OCI-LY3 (cell line): ENCODE data around the gene TRMT61A.

Experiments used
- H2AFZ ChIP-seq: fragments of 200-600, 300-600 bp; shearing (Covaris generic); 2 replicates; pipeline ENCODE4 v1.6.0; 2014; ENCODE audit warnings: antibody characterized with exemption, low read depth, low read length
- H3K27ac ChIP-seq: fragments of 200-600, 300-600 bp; sonication (generic); 2 replicates; pipeline ENCODE4 v1.5.1; 2014; ENCODE audit warnings: mild to moderate bottlenecking, low read length, moderate library complexity, mixed read lengths
- H3K27me3 ChIP-seq: fragments of 200-600, 300-600 bp; sonication (generic); 2 replicates; pipeline ENCODE4 v1.6.1; 2014; ENCODE audit warnings: low read depth, low read length, mixed read lengths
- H3K36me3 ChIP-seq: fragments of 200-600, 300-600 bp; sonication (generic); replicated peaks from 2 replicates; pipeline ENCODE3; 2014; ENCODE audit warnings: low read depth, low read length, mixed read lengths
- H3K4me1 ChIP-seq: fragments of 300-600, 200-600 bp; sonication (generic); 2 replicates; pipeline ENCODE4 v1.6.1; 2014; ENCODE audit warnings: low read length, mixed read lengths
- H3K4me2 ChIP-seq: fragments of 200-600, 300-600 bp; sonication (generic); 2 replicates; pipeline ENCODE4 v1.6.1; 2014; ENCODE audit warnings: low read length, mixed read lengths
- H3K4me3 ChIP-seq: fragments of 300-600, 200-600 bp; sonication (generic); 2 replicates; pipeline ENCODE4 v1.5.1; 2014; ENCODE audit warnings: antibody characterized with exemption, mild to moderate bottlenecking, low read length, moderate library complexity
- H3K79me2 ChIP-seq: fragments of 300-600, 200-600 bp; shearing (Covaris generic); 2 replicates; pipeline ENCODE4 v1.6.1; 2014; ENCODE audit warnings: mild to moderate bottlenecking, low read length, mixed read lengths
- H3K9ac ChIP-seq: fragments of 300-600, 200-600 bp; shearing (Covaris generic); 2 replicates; pipeline ENCODE4 v1.6.0; 2014; ENCODE audit warnings: mild to moderate bottlenecking, low read length, moderate library complexity
- H3K9me3 ChIP-seq: fragments of 200-600, 300-600 bp; shearing (Covaris generic); 2 replicates; pipeline ENCODE4 v1.6.1; 2014; ENCODE audit warnings: low read length, mixed read lengths; ENCODE audit not compliant: insufficient read depth
- H4K20me1 ChIP-seq: fragments of 200-600, 300-600 bp; sonication (generic); 2 replicates; pipeline ENCODE4 v1.6.1; 2016; ENCODE audit warnings: low read length, mixed read lengths; ENCODE audit not compliant: insufficient read depth
- EZH2phosphoT487 ChIP-seq: fragments of 200-600 bp; shearing (Covaris generic); IDR thresholded peaks from 2 replicates; pipeline ENCODE4 v1.6.1; 2018; ENCODE audit warnings: antibody characterized with exemption, mixed run types, low read depth
- TF ChIP-seq, protein P1 (sequence below): fragments of 200-600, 300-600 bp; sonication (generic); IDR thresholded peaks from 2 replicates; pipeline ENCODE4 v1.5.1; 2014; ENCODE audit warnings: antibody characterized with exemption, low read length, low read depth

Gene TRMT61A

DNA sequence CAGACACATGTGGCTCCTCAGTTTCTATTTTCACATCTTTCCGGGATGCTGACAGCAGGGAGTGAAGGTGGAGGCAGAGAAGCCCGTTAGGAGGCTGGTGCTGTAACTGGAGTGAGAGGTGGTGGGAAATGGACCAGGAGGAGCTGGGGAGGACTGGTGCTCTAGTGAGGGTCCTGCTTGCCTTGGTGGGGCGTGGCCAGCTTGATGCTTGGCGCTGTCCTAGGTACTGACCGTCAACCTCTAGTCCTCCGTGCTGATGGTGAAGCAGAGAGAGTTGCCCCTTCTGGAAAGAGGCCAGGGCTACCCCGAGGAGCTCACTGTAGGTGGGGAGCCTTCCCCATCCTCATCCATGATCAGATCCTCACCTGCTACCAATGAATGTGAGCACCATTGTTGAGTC lies 1.4 kb downstream of the TRMT61A start:
- Histone ChIP-seq H3K79me2 (peaks cover 64% of the 10 kb centered on the region), H3K27ac (no peak overlapping the region), H3K9ac (no peak overlapping the region; the same call in 1 of the 2 replicates), H2AFZ (no peak overlapping the region), H3K4me2 (peak overlapping the region; percentile 98), H3K4me3 (peak overlapping the region; percentile 95), H4K20me1 (peaks cover 3% of the 10 kb centered on the region; the same call in 1 of the 2 replicates), H3K4me1 (peaks cover 50% of the 10 kb centered on the region), H3K36me3 (peaks cover 50% of the 10 kb centered on the region), H3K27me3 (no peaks in the 10 kb centered on the region), H3K9me3 (no peaks in the 10 kb centered on the region)
- TF ChIP-seq, protein P1, sequence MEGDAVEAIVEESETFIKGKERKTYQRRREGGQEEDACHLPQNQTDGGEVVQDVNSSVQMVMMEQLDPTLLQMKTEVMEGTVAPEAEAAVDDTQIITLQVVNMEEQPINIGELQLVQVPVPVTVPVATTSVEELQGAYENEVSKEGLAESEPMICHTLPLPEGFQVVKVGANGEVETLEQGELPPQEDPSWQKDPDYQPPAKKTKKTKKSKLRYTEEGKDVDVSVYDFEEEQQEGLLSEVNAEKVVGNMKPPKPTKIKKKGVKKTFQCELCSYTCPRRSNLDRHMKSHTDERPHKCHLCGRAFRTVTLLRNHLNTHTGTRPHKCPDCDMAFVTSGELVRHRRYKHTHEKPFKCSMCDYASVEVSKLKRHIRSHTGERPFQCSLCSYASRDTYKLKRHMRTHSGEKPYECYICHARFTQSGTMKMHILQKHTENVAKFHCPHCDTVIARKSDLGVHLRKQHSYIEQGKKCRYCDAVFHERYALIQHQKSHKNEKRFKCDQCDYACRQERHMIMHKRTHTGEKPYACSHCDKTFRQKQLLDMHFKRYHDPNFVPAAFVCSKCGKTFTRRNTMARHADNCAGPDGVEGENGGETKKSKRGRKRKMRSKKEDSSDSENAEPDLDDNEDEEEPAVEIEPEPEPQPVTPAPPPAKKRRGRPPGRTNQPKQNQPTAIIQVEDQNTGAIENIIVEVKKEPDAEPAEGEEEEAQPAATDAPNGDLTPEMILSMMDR: no peak
- no peak for TF ChIP-seq EZH2phosphoT487

- H3K4me1 ChIP-seq: peaks cover 46% of the 10 kb centered on the region
- H3K36me3 ChIP-seq: peaks cover 50% of the 10 kb centered on the region
- no peak for TF ChIP-seq EZH2phosphoT487
- TF ChIP-seq, protein P1: no peak
- H3K27ac ChIP-seq: no peak overlapping the region
- H3K79me2 ChIP-seq: peaks cover 64% of the 10 kb centered on the region
- no peaks in the 10 kb centered on the region for H3K9me3 ChIP-seq
- 0 out of 2 replicates have a peak overlapping the region, but pooled peaks have one; percentile 95 for H3K4me3 ChIP-seq
- no peaks in the 10 kb centered on the region for H3K27me3 ChIP-seq
- peak overlapping the region; percentile 98 for H3K4me2 ChIP-seq
- no peak overlapping the region for H3K9ac ChIP-seq
- H4K20me1 ChIP-seq: peaks cover 3% of the 10 kb centered on the region; the same call in 1 of the 2 replicates
- H2AFZ ChIP-seq: no peak overlapping the region
Observed at GRCh38 chr14:103530831-103531230, 1.8 kb downstream of the TRMT61A start.

DNA sequence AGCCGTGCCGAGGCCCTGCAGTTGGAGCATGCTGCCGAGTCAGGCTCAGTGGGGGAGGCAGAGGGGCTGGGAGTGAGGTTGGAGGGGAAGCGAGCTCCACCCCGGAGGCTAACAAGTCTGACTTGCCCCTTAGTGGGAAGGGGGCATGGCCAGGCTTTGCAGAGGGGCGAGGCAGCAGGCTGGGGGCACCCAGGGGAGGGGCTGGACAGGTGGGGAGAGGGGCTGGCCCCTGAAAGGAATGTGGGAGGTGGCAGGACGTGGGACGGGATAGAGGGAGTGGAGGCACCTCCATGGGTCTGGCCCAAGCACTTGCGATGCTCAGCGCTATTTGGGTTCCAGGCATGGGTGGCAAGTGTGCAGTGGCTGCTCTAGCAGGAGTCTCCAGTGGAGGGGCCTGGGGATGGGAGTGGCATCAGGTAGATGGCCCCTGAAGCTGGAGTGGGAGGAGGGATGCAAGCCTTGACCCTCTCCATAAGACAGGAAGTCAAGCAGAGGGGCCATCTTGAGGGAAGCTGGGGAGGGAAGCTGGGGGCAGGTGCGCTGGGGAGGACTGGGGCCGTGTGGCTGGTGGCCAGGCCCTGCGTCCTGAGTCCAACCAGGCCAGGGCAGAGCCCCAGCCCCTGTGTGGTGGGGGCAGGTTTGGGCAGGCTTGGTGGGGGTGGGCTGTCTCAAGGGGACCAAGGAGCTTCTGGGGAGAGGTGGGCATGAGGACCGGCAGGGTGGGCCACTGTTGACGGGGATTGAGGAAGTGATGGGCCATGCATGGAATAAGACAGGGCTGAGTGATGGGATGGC lies 2.6 kb downstream of the TRMT61A start:
- 0 out of 2 replicates have a peak overlapping the region, but pooled peaks have one; percentile 3 for H3K4me2 ChIP-seq
- peaks cover 38% of the 10 kb centered on the region for H3K4me1 ChIP-seq

More for the DNA sequence above, 2.6 kb downstream of the TRMT61A start:
- Histone ChIP-seq H3K9ac (no peak overlapping the region), H3K79me2 (peaks cover 57% of the 10 kb centered on the region), H3K27ac (no peak overlapping the region), H3K9me3 (no peaks in the 10 kb centered on the region), H3K27me3 (no peaks in the 10 kb centered on the region), H4K20me1 (peaks cover 3% of the 10 kb centered on the region; the same call in 1 of the 2 replicates), H3K36me3 (peaks cover 42% of the 10 kb centered on the region), H3K4me3 (no peak overlapping the region), H2AFZ (no peak overlapping the region)
- TF ChIP-seq, protein P1: no peak
- no peak for TF ChIP-seq EZH2phosphoT487
